A673 (cell line): Measurements from ENCODE around the gene MACROH2A2. TPM values are rescaled to one million over a fixed set of nuclear protein-coding genes. Genes with fewer than 3 reads are reported as not detected.
"Not testable (repeated sequence)": the region's sequence is repeated elsewhere in the genome, so short reads cannot be mapped to it uniquely, and the experiment has no call there.

Experiments
- BruUV-seq: library from RNA; stranded (reverse); fragments of 400-500 nt; replicated peaks from 2 replicates; lab custom pipeline; 2021; lab: Mats Ljungman, UMichigan
- CTCF ChIA-PET: fragments of 300-600 bp; sonication (Branson Sonifier 250); formaldehyde crosslinking; loops from one replicate; lab custom pipeline; 2022; ENCODE audit warnings: antibody characterized with exemption; lab: Charles Lee
- POLR2A ChIA-PET: fragments of 300-600 bp; sonication (Branson Sonifier 250); formaldehyde crosslinking; loops from one replicate; lab custom pipeline; 2022; ENCODE audit warnings: antibody characterized with exemption; ENCODE audit not compliant: low non-redundant PET; lab: Charles Lee
- DNase-seq: peaks from one replicate; pipeline ENCODE4 v3.0.0-alpha.2; 2015; ENCODE audit warnings: low spot score
- H3K27ac ChIP-seq: fragments of 200-600 bp; sonication (generic); 2 replicates; pipeline ENCODE4 v1.5.1; 2016; ENCODE audit warnings: mixed run types, low read depth, mild to moderate bottlenecking, mixed read lengths, antibody characterized with exemption, low read length; ENCODE audit not compliant: poor library complexity, severe bottlenecking
- H3K27me3 ChIP-seq: fragments of 200-600 bp; sonication (generic); replicated peaks from 2 replicates; pipeline ENCODE4 v1.6.1; 2017; ENCODE audit warnings: mixed run types, low read depth, mild to moderate bottlenecking, mixed read lengths, antibody characterized with exemption, low read length; ENCODE audit not compliant: insufficient read depth, poor library complexity
- H3K36me3 ChIP-seq: fragments of 200-600 bp; sonication (generic); 2 replicates; pipeline ENCODE4 v1.6.1; 2016; ENCODE audit warnings: mixed run types, mild to moderate bottlenecking, mixed read lengths, antibody characterized with exemption, low read length; ENCODE audit not compliant: insufficient read depth, poor library complexity, severe bottlenecking
- H3K4me1 ChIP-seq: fragments of 200-600 bp; sonication (generic); 2 replicates; pipeline ENCODE4 v1.6.1; 2017; ENCODE audit warnings: mixed run types, mild to moderate bottlenecking, mixed read lengths, antibody characterized with exemption, low read length; ENCODE audit not compliant: insufficient read depth, poor library complexity, severe bottlenecking
- H3K4me3 ChIP-seq: fragments of 200-600 bp; sonication (generic); 2 replicates; pipeline ENCODE4 v1.5.1; 2016; ENCODE audit warnings: low read depth, mixed run types, mild to moderate bottlenecking, mixed read lengths, low read length; ENCODE audit not compliant: poor library complexity, severe bottlenecking
- H3K9me3 ChIP-seq: fragments of 200-600 bp; sonication (generic); 2 replicates; pipeline ENCODE4 v1.6.1; 2016; ENCODE audit warnings: mixed run types, low read depth, mild to moderate bottlenecking, mixed read lengths, antibody characterized with exemption, low read length; ENCODE audit not compliant: poor library complexity, severe bottlenecking
- CTCF ChIP-seq: fragments of 300-800, 200-600 bp; sonication (generic); conservative IDR thresholded peaks from 2 replicates; pipeline ENCODE4 v1.5.1; 2017; ENCODE audit warnings: low read depth, mild to moderate bottlenecking, antibody characterized with exemption, low read length, moderate library complexity, mixed read lengths
- EZH2 ChIP-seq: fragments of 200-600 bp; sonication (generic); IDR thresholded peaks from 2 replicates; pipeline ENCODE4 v1.6.1; 2017; ENCODE audit warnings: borderline replicate concordance, low read depth, mild to moderate bottlenecking, mixed read lengths, antibody characterized with exemption, low read length; ENCODE audit not compliant: poor library complexity, severe bottlenecking
- intact Hi-C: fragments of 100-400 bp; cut with micrococcal nuclease; formaldehyde crosslinking; loops from one replicate; pipeline ENCODE4 v1.10.0; 2022; ENCODE audit not compliant: unreplicated experiment
- total RNA-seq: library from RNA; stranded (reverse); gene quantifications from 2 replicates; pipeline ENCODE4 v1.2.3, GENCODE V29; 2021

The MACROH2A2 gene
- total RNA-seq, 1 experiment from 2014 or later = 301 TPM

DNA sequence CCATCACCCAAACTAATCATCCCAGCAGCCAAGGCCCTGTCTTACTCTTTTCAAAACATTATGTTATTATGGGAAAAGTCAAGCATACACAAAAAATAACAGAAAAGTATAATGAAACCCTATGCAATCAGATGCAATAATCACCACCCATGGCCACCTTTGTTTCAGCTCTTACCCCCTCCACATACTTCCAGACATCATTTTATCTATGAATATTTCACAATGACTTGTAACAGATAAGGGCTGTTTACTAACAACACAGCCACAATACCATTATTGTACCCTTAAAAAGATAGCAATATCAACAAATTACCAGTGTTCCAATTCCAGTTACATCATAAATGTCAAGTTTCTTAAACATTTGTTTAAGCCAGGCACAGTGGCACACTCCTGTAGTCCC lies 44.8 kb downstream of the MACROH2A2 start:
- TF ChIP-seq EZH2 (no peak), CTCF (no peak)
- intact Hi-C loops = no loop called here

GRCh38 chr10:70098271-70098670 lies 45.6 kb downstream of the MACROH2A2 start:
- BruUV-seq = no TSS peak
- intact Hi-C loops = no loop called here
- no peak overlapping the region for H3K4me3 ChIP-seq
- DNase-seq = no peak
- peaks cover 97% of the 10 kb centered on the region for H3K36me3 ChIP-seq
- CTCF ChIA-PET = no interaction called here
- no peaks in the 10 kb centered on the region for H3K27me3 ChIP-seq
- no peak for TF ChIP-seq EZH2
- no peak for TF ChIP-seq CTCF
- no peaks in the 10 kb centered on the region for H3K4me1 ChIP-seq
- H3K27ac ChIP-seq = no peak overlapping the region
- H3K9me3 ChIP-seq = no peaks in the 10 kb centered on the region
- POLR2A ChIA-PET = no interaction called here

More for the DNA sequence above, 44.8 kb downstream of the MACROH2A2 start:
- Histone ChIP-seq H3K36me3 (peaks cover 97% of the 10 kb centered on the region), H3K9me3 (no peaks in the 10 kb centered on the region), H3K27ac (no peak overlapping the region), H3K4me3 (no peak overlapping the region), H3K27me3 (no peaks in the 10 kb centered on the region), H3K4me1 (no peaks in the 10 kb centered on the region)
- BruUV-seq = no TSS peak
- no peak for DNase-seq
- ChIA-PET POLR2A (no interaction called here), CTCF (no interaction called here)

GRCh38 chr10:70101068-70101562 lies 48.5 kb downstream of the MACROH2A2 start:
- H3K36me3 ChIP-seq = peaks cover 85% of the 10 kb centered on the region
- DNase-seq, H3K4me1 ChIP-seq, CTCF ChIA-PET, H3K9me3 ChIP-seq, H3K27me3 ChIP-seq, H3K27ac ChIP-seq, BruUV-seq, POLR2A ChIA-PET, intact Hi-C loops, H3K4me3 ChIP-seq: not testable (repeated sequence)

DNA sequence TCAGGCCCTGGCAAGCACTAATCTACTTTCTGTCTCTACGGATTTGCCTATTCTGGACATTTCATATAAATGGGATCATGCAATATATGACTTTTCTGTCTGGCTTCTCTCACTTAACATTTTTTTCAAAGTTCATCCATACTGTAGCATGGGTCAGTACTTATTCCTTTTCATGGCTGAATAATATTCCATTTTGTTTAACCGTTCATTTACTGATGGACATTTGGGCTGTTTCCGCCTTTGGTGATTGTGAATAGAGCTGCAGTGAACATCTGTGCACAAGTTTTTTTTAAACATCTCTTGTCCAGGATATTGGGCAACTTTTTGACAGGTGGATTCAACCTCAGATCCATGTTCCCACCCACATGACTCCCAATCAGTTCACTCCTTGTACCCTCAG lies 49.0 kb downstream of the MACROH2A2 start:
- no peaks in the 10 kb centered on the region for H3K27me3 ChIP-seq
- POLR2A ChIA-PET = no interaction called here
- CTCF ChIA-PET = no interaction called here
- H3K4me1 ChIP-seq = no peaks in the 10 kb centered on the region
- BruUV-seq = no TSS peak
- H3K36me3 ChIP-seq = peaks cover 81% of the 10 kb centered on the region
- no peaks in the 10 kb centered on the region for H3K9me3 ChIP-seq
- H3K4me3 ChIP-seq = no peak overlapping the region
- no peak for DNase-seq
- intact Hi-C loops = no loop called here
- no peak overlapping the region for H3K27ac ChIP-seq
- no peak for TF ChIP-seq EZH2
- no peak for TF ChIP-seq CTCF
